Endothelial cell (in vitro differentiated cells): ENCODE results near the gene C6orf136. TPM values are rescaled to one million over a fixed set of nuclear protein-coding genes. Genes with fewer than 3 reads are reported as not detected.

Source experiments
- DNase-seq: peaks from one replicate; pipeline ENCODE4 v3.0.0; 2021; ENCODE audit warnings: low spot score
- H3K27ac Mint-ChIP-seq: one replicate; pipeline ENCODE4 v1.8.0; 2021; ENCODE audit warnings: mixed read lengths, inconsistent platforms; ENCODE audit not compliant: unreplicated experiment
- H3K27me3 Mint-ChIP-seq: one replicate; pipeline ENCODE4 v1.8.0; 2021; ENCODE audit warnings: mild to moderate bottlenecking, moderate library complexity, mixed read lengths, inconsistent platforms; ENCODE audit not compliant: unreplicated experiment
- H3K36me3 Mint-ChIP-seq: one replicate; pipeline ENCODE4 v1.8.0; 2021; ENCODE audit warnings: mild to moderate bottlenecking, low read depth, mixed read lengths, inconsistent platforms; ENCODE audit not compliant: unreplicated experiment
- H3K4me1 Mint-ChIP-seq: one replicate; pipeline ENCODE4 v1.8.0; 2021; ENCODE audit warnings: mild to moderate bottlenecking, mixed read lengths, inconsistent platforms; ENCODE audit not compliant: unreplicated experiment
- H3K4me3 Mint-ChIP-seq: one replicate; pipeline ENCODE4 v1.8.0; 2021; ENCODE audit warnings: mild to moderate bottlenecking, mixed read lengths, inconsistent platforms; ENCODE audit not compliant: unreplicated experiment
- H3K9me3 Mint-ChIP-seq: one replicate; pipeline ENCODE4 v1.8.0; 2021; ENCODE audit warnings: mixed read lengths, inconsistent platforms; ENCODE audit not compliant: unreplicated experiment
- total RNA-seq: library from RNA; stranded (reverse); fragmentation: NEBNext Ultra II Directional; extraction: Animal tissue kit (Norgen Biotek cat#: 25700); gene quantifications from one replicate; pipeline ENCODE4 v1.2.1, GENCODE V29; 2021; ENCODE audit not compliant: unreplicated experiment
- TF ChIP-seq, protein P1 (sequence below): fragments of 200-600 bp; sonication (generic); IDR thresholded peaks from one replicate; pipeline ENCODE4 v1.5.0; 2021; ENCODE audit warnings: antibody characterized with exemption; ENCODE audit not compliant: unreplicated experiment

C6orf136 gene
- total RNA-seq, 1 donor from 2014 or later = 15.1 TPM

DNA sequence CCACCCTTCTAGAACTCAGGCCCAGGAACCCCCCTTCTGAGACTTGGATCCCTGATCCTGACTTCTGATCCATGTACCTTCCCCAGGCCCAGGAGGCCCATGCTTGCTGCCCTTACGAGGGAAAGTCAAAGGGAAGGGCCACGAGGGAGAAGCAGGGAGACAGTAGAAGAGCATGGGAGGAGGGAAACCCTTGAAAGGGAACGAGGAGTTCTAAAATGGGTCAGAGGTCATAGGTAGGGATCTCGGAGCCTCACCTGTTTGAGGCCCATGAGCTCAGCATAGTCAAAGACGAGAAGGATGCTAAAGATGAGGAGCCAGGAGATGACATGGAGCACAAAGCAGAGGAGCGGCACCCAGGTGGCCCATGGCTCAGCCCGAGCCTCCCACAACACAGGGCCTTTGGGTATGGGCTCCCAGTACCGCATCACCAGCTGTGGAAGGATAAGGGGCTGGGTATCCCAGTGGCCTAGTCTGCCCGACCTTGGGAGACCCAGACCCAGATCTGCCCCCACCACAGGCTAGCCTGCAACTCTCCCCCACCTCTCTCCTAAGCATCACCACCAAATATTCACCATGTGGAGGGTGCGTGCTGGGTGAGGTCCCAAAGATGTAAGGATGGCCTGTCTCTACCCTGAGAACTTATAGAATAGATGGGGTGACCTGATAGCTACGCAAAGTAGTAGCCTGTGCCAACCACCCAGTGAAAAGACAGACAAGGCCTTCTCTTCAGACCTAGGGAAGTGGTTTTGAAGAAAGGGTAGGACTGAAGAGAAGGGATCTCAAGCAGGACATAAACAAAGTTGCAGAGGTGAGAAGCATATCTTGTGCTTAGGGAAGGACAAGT, 42.3 kb downstream of the C6orf136 start:
- no peaks in the 10 kb centered on the region for H3K9me3 Mint-ChIP-seq
- TF ChIP-seq, protein P1, sequence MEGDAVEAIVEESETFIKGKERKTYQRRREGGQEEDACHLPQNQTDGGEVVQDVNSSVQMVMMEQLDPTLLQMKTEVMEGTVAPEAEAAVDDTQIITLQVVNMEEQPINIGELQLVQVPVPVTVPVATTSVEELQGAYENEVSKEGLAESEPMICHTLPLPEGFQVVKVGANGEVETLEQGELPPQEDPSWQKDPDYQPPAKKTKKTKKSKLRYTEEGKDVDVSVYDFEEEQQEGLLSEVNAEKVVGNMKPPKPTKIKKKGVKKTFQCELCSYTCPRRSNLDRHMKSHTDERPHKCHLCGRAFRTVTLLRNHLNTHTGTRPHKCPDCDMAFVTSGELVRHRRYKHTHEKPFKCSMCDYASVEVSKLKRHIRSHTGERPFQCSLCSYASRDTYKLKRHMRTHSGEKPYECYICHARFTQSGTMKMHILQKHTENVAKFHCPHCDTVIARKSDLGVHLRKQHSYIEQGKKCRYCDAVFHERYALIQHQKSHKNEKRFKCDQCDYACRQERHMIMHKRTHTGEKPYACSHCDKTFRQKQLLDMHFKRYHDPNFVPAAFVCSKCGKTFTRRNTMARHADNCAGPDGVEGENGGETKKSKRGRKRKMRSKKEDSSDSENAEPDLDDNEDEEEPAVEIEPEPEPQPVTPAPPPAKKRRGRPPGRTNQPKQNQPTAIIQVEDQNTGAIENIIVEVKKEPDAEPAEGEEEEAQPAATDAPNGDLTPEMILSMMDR = no peak
- peaks cover 20% of the 10 kb centered on the region for H3K36me3 Mint-ChIP-seq
- peak overlapping the region; percentile 94 for H3K4me3 Mint-ChIP-seq
- H3K27ac Mint-ChIP-seq = peak overlapping the region; percentile 68
- no peak for DNase-seq
- peaks cover 20% of the 10 kb centered on the region for H3K27me3 Mint-ChIP-seq
- H3K4me1 Mint-ChIP-seq = peaks cover 45% of the 10 kb centered on the region

DNA sequence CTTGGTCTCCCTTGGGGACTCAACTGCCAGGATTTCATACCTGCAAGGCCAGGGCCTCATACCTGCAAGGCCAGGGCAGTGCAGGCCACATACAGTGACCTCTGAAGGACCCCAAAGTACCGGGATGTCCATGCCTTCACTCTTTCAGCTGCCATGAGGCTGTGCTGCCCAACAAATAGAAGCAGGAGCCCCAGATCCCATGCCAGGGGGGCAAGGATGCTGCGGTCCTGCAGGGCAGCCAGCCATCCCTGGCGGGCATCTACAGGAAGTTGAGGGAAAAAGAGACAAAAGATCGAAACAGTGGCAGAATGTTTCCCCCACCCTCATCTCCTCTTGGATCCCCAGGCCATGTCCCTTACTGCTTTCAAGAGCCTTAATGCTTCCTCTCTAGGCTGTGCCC, 43.1 kb downstream of the C6orf136 start:
- no peaks in the 10 kb centered on the region for H3K9me3 Mint-ChIP-seq
- H3K4me1 Mint-ChIP-seq = peaks cover 42% of the 10 kb centered on the region
- no peak for DNase-seq
- H3K27ac Mint-ChIP-seq = peak overlapping the region; percentile 87
- TF ChIP-seq, protein P1 = no peak
- peak overlapping the region; percentile 94 for H3K4me3 Mint-ChIP-seq
- H3K27me3 Mint-ChIP-seq = peaks cover 17% of the 10 kb centered on the region
- H3K36me3 Mint-ChIP-seq = peaks cover 17% of the 10 kb centered on the region

DNA sequence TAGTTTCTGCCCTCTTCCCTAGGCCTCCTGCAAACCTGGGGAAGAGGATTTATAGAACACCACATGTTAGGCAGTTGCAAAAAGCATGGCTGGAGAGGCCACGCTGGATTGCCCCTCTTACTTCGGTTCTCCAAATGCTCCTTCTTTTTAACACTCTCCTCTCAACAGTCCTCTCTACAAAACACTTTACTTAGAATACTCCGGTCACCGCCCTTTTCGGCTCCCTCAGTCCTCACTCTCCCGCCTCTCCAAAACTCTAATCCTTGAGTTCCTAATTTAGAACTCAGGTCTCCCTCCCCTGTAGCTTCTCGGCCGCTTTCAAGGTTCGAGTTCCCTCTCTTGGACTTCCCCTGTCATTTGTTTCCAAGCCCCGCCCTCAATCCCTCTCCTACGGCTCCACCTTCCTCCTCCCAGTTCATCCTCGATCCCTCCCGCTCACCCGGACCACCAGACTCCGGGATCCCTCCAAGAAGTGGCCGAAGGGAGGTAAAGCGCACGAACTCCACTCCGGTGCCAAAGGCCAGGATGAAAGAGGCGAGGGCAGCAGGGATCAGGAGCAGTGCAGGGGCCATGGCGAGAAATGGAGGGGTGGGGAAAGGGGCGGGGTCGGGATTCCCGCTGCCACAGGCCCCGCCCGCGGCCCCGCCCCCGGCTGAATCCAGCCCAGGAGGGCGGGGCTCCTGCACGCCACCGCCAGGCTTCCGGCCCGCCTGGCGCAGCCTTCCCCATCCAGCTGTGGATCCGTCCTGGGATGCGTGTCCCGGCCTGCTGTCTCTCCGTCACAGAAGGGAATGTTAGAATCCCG, 43.7 kb downstream of the C6orf136 start, which contains the start of gene NRM:
Gene NRM, minus strand, starts transcription at position 582 of the 805 bp plus-strand sequence. Its CDS starts 10 bp downstream, at position 572.
- peak; percentile 92 for DNase-seq
- Mint-ChIP-seq H3K9me3 (no peaks in the 10 kb centered on the region), H3K27ac (peak within 1 kb of the TSS; percentile 87), H3K36me3 (peaks cover 11% of the 10 kb centered on the region), H3K4me1 (peaks cover 36% of the 10 kb centered on the region), H3K27me3 (peaks cover 11% of the 10 kb centered on the region), H3K4me3 (peak within 1 kb of the TSS; percentile 94)
- TF ChIP-seq, protein P1 = no peak

DNA sequence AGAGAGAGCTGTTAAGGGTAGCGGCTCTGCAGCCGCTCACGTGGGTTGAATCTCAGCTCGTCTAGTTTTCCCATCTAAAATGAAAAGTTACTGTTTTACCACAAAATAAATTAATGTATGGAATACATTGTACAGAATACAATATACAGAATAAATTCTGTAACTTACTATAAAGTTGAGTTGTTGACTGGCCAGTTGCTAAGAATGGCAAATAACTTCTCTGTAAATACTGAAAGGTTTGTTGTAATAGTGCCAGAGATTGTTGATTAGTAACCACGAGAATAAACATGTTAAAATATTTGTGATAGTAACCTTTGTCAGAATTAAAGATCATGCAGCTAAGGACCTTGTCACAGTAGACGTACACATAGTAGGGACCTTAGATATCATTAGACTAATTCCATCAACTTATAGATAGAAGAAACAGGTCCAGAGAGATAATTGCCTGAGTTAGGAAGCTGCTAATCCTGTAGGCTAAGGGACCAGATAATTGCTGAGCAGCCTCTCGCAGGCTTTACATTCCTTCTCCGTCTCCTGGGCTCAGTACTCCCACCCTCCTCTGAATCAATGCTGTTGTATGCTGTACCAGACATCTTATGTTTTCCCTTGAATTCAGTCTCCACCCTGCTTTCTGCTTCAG, 44.4 kb downstream of the C6orf136 start:
- H3K27me3 Mint-ChIP-seq = peaks cover 7% of the 10 kb centered on the region
- no peak for DNase-seq
- peak overlapping the region; percentile 93 for H3K4me3 Mint-ChIP-seq
- H3K9me3 Mint-ChIP-seq = no peaks in the 10 kb centered on the region
- TF ChIP-seq, protein P1 = no peak
- peaks cover 31% of the 10 kb centered on the region for H3K4me1 Mint-ChIP-seq
- peak overlapping the region; percentile 76 for H3K27ac Mint-ChIP-seq
- H3K36me3 Mint-ChIP-seq = peaks cover 5% of the 10 kb centered on the region
